ENCODE results near the gene SLC15A5. TPM values are rescaled to one million over a fixed set of nuclear protein-coding genes. Genes with fewer than 3 reads are reported as not detected.

SLC15A5 gene
- total and polyA plus RNA-seq, 2 of the 4 experiments (the other 2 are of a cell fraction): not detected

DNA sequence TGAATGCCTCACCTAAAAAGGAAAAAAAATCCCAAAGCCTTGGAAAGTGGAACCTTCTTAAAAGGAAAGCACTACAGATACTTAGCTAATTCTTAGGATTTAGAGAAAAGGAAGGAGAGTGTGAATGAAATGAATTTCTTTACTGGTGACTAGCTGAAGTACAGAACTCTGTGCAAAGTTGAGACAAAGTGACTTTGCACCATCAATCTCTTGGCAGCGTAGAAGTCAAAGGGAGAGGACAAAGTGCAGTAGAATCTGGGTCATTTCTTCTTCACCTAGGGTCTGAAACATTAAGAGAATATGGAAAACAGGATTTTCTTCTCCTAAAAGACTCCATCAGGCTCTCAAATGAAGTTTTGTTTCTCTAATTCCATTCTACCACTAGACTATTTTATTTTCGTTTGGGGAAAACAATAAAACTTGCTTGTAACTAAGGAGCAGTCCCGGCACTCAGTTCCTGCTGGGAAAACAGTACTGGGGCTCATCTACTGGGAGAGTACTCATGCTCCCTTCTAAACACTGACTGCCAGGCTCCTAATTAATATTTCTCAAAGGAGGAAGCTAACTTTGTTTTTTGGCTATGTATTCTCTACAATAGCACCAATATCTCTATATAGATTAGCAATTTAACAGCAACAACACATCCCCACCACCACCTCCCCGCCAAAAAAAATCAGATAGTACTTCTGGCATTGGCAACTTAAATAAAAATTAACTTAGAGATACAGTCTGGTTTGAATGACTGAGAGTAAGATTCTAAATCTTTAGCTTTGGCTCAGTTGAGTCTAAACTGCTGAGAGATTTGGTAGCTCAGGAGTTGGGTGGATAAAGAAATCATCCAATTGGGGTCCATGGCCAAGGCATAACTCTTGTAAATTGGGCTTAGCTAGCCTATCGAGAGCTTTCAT is 110.7 kb downstream of the SLC15A5 start:
- H3K4me2 ChIP-seq (ENCODE audit: low read depth, low read length): no peak overlapping the region
- dilution Hi-C loops (cut with HindIII; ENCODE audit: low sequenced_read_pairs, unreplicated experiment): no loop called here

More for the DNA sequence above, 110.7 kb downstream of the SLC15A5 start:
- Histone ChIP-seq H3K27ac (ENCODE audit: insufficient read depth, low read length) (no peak overlapping the region), H2BK20ac (ENCODE audit: low read depth, low read length) (no peak overlapping the region), H2AK9ac (replicated peaks; ENCODE audit: low read depth, low read length, poor library complexity) (no peak overlapping the region), H3K4ac (ENCODE audit: low read depth, low read length) (no peak overlapping the region), H3K79me1 (ENCODE audit: low read depth in 1 of 2, low read length in 2 of 2) (no peaks in the 10 kb centered on the region), H3K9me1 (ENCODE audit: insufficient read depth, low read length) (no peaks in the 10 kb centered on the region), H2BK15ac (ENCODE audit: low read depth, low read length) (no peak overlapping the region), H3K4me1 (ENCODE audit: control insufficient read depth, insufficient read depth, low read length) (no peaks in the 10 kb centered on the region), H3K4me3 (ENCODE audit: insufficient read depth, low read depth, low read length) (no peak overlapping the region), H4K20me1 (ENCODE audit: insufficient read depth, low read length) (no peaks in the 10 kb centered on the region), H3K14ac (replicated peaks; ENCODE audit: low read depth, low read length) (no peak overlapping the region), H4K91ac (ENCODE audit: insufficient read depth, low read depth, low read length) (no peak overlapping the region), H3K27me3 (ENCODE audit: control insufficient read depth, insufficient read depth, low read length) (no peaks in the 10 kb centered on the region; the same call in 1 of the 2 replicates), H3K9ac (ENCODE audit: low read depth, low read length) (no peak overlapping the region), H3K36me3 (ENCODE audit: control insufficient read depth, insufficient read depth, low read length) (no peaks in the 10 kb centered on the region), H4K8ac (ENCODE audit: low read depth in 2 of 2, low read length in 2 of 2) (no peak overlapping the region), H3K23ac (ENCODE audit: low read depth, low read length) (no peak overlapping the region), H3K9me3 (ENCODE audit: control insufficient read depth, insufficient read depth, low read length) (no peaks in the 10 kb centered on the region), H2AFZ (replicated peaks; ENCODE audit: low read length, poor library complexity) (no peak overlapping the region), H3K56ac (ENCODE audit: extremely low read depth, insufficient read depth, low read length) (no peak overlapping the region), H2BK120ac (ENCODE audit: low read depth, low read length) (no peak overlapping the region), H2AK5ac (ENCODE audit: low read depth, low read length) (no peak overlapping the region), H3K18ac (ENCODE audit: low read depth, low read length) (no peak overlapping the region), H4K5ac (ENCODE audit: low read depth, low read length) (no peak overlapping the region), H2BK5ac (ENCODE audit: low read depth, low read length, poor library complexity, severe bottlenecking) (no peak overlapping the region)
- DNase-seq (no peak), ATAC-seq (ENCODE audit: low read depth) (no peak)
- ChIA-PET POLR2A (ENCODE audit: unreplicated experiment) (no interaction called here), CTCF (interaction anchor here (0.8 kb wide), 1 partner anchor 185 kb away, joined by 3 read pairs; no protein-coding TSS in a partner anchor)
- BruUV-seq (replicated peaks): no TSS peak
- WGBS, 2 experiments (ENCODE audit: extremely low coverage in 2 of 2, insufficient read length in 1 of 2): no CpG with 5 or more reads among the region's 5 CpGs
- in situ Hi-C loops (cut with MboI; ENCODE audit: low sequenced_read_pairs) (loop anchor here (25.0 kb wide), 1 partner anchor 1470 kb away; no protein-coding TSS in a partner anchor), intact Hi-C loops (cut with micrococcal nuclease) (no loop called here)
- TF ChIP-seq, protein P1, sequence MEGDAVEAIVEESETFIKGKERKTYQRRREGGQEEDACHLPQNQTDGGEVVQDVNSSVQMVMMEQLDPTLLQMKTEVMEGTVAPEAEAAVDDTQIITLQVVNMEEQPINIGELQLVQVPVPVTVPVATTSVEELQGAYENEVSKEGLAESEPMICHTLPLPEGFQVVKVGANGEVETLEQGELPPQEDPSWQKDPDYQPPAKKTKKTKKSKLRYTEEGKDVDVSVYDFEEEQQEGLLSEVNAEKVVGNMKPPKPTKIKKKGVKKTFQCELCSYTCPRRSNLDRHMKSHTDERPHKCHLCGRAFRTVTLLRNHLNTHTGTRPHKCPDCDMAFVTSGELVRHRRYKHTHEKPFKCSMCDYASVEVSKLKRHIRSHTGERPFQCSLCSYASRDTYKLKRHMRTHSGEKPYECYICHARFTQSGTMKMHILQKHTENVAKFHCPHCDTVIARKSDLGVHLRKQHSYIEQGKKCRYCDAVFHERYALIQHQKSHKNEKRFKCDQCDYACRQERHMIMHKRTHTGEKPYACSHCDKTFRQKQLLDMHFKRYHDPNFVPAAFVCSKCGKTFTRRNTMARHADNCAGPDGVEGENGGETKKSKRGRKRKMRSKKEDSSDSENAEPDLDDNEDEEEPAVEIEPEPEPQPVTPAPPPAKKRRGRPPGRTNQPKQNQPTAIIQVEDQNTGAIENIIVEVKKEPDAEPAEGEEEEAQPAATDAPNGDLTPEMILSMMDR (conservative IDR thresholded peaks at IDR 0.05; ENCODE audit: low read depth, low read length): no peak
- TF ChIP-seq RFX5 (IDR thresholded peaks at IDR 0.05; ENCODE audit: low read depth, low read length) (no peak), SMC3 (IDR thresholded peaks at IDR 0.05; ENCODE audit: low read depth, low read length) (no peak), MAFK (IDR thresholded peaks at IDR 0.05; ENCODE audit: low read depth, low read length) (no peak), POLR2A (IDR thresholded peaks at IDR 0.05; ENCODE audit: low read depth, low read length) (no peak), NFE2L2 (IDR thresholded peaks at IDR 0.05; ENCODE audit: low read depth, low read length) (no peak), RCOR1 (IDR thresholded peaks at IDR 0.05; ENCODE audit: insufficient replicate concordance, low read length) (no peak), CEBPB (IDR thresholded peaks at IDR 0.05; ENCODE audit: low read depth, low read length) (no peak), RAD21 (IDR thresholded peaks at IDR 0.05; ENCODE audit: low read length) (no peak), FOS (IDR thresholded peaks at IDR 0.05; ENCODE audit: low read depth, low read length) (no peak), CHD1 (IDR thresholded peaks at IDR 0.05; ENCODE audit: low read depth, low read length) (no peak), BHLHE40 (IDR thresholded peaks at IDR 0.05; ENCODE audit: low read depth, low read length) (no peak)
- TF ChIP-seq, protein P2, sequence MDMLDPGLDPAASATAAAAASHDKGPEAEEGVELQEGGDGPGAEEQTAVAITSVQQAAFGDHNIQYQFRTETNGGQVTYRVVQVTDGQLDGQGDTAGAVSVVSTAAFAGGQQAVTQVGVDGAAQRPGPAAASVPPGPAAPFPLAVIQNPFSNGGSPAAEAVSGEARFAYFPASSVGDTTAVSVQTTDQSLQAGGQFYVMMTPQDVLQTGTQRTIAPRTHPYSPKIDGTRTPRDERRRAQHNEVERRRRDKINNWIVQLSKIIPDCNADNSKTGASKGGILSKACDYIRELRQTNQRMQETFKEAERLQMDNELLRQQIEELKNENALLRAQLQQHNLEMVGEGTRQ (IDR thresholded peaks at IDR 0.05; ENCODE audit: low read depth, low read length): no peak
- TF ChIP-seq, protein P3, sequence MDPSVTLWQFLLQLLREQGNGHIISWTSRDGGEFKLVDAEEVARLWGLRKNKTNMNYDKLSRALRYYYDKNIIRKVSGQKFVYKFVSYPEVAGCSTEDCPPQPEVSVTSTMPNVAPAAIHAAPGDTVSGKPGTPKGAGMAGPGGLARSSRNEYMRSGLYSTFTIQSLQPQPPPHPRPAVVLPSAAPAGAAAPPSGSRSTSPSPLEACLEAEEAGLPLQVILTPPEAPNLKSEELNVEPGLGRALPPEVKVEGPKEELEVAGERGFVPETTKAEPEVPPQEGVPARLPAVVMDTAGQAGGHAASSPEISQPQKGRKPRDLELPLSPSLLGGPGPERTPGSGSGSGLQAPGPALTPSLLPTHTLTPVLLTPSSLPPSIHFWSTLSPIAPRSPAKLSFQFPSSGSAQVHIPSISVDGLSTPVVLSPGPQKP (IDR thresholded peaks at IDR 0.05; ENCODE audit: borderline replicate concordance, low read depth, low read length): no peak

Measured in IMR-90 (cell line).